Stimulated activated CD8-positive, alpha-beta memory T cell treated with anti-CD3 and anti-CD28 coated beads, Interleukin-4, amount 100 ng/mL, for 24 hours (primary cell): ENCODE measurements around the gene ARHGAP26.

Experiments
- DNase-seq: peaks from one replicate; pipeline ENCODE4 v3.0.0-alpha.2; 2020; ENCODE audit warnings: low read depth

The ARHGAP26 gene

DNA sequence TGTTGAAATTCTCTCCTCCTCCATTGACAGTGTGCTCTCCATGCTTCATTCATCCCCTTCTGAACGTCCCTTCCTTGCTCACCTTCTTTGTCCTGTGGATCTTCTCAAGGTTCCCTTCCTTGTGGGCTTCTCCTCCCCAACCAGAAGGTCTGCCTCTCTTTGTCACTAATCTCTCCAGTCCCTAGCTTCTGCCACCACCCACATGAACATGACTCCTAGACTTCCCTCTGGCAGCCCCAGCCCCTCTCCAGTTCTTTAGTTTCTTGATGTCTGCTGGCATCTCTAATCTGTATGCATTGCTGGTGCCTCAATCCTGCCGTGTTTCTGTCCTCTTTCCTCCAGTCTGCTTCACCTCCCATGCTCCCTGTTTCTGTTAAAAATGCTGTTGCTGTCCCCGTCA, 79.3 kb downstream of the ARHGAP26 start:
- DNase-seq = no peak

GRCh38 chr5:142849880-142850279, 79.7 kb downstream of the ARHGAP26 start:
- DNase-seq = no peak

DNA sequence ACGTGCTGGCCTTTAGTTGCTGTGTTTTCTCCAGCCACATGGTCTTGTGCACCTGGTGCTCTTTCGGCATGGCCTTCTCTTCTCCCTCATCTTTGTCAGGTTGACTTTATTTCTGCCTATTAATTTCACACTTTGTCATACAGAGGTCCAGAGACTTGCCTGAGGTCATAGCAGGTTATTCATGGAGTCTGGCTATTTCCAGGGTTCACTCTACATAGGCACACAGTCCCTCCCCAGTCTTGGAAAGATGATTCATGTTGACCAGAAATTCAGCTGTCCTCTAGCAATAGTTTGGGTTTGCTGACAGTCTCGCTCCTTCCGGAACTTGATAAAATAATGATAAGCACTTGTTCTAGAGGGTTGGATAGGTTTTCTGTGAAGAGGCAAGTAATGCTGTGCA, 81.6 kb downstream of the ARHGAP26 start:
- DNase-seq = no peak

- DNase-seq = no peak
These were observed 82.4 kb downstream of the ARHGAP26 start for GRCh38 chr5:142852416-142853198.

DNA sequence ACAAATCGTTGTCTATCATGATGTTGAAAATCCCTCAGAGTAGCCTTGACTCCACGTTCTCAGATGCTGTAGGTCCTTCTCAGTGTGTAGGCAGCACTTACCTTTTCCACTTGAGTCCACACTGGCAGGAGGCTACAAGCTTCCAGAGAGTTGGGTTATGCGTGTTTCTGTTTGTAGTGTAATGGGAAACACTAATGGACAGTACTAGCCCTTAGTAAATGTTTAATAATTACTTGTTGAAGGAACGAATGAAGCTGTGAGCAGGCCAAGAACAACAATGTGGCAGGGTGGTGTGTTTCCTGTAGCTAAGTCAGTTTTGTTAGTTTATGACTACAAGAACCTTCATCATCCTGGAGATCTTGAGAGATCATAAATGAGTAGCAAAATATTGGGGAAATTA, 83.5 kb downstream of the ARHGAP26 start:
- no peak for DNase-seq

GRCh38 chr5:142856269-142856782, 86.1 kb downstream of the ARHGAP26 start:
- no peak for DNase-seq

- DNase-seq = no peak
These were observed 87.2 kb downstream of the ARHGAP26 start for GRCh38 chr5:142857405-142857804.

DNA sequence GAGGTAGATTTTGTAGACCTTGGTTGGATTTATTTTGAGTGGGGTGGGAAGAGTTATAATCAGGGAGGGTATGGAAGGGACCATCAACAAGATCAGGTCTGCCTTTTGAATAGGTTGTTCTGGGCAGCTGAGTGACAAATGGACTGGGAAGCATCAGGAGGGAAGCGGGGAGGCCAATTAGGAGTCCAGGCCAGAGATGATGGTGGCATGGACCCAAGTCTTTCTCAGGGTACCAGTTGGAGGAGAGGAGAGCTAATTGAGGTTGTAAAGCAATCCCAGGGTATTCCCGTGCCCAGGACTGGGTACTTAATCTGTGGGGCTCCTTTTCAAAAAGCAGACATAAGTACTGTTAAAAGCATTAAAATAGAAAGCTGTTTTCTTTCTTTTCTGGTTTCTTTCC, 88.9 kb downstream of the ARHGAP26 start:
- DNase-seq = no peak

- DNase-seq = no peak
These were observed 90.1 kb downstream of the ARHGAP26 start for GRCh38 chr5:142860270-142860669.

GRCh38 chr5:142861011-142861410, 90.8 kb downstream of the ARHGAP26 start:
- no peak for DNase-seq

GRCh38 chr5:142862594-142862993, 92.4 kb downstream of the ARHGAP26 start:
- DNase-seq = no peak

- DNase-seq = no peak
These were observed 93.7 kb downstream of the ARHGAP26 start for GRCh38 chr5:142863856-142864255.

DNA sequence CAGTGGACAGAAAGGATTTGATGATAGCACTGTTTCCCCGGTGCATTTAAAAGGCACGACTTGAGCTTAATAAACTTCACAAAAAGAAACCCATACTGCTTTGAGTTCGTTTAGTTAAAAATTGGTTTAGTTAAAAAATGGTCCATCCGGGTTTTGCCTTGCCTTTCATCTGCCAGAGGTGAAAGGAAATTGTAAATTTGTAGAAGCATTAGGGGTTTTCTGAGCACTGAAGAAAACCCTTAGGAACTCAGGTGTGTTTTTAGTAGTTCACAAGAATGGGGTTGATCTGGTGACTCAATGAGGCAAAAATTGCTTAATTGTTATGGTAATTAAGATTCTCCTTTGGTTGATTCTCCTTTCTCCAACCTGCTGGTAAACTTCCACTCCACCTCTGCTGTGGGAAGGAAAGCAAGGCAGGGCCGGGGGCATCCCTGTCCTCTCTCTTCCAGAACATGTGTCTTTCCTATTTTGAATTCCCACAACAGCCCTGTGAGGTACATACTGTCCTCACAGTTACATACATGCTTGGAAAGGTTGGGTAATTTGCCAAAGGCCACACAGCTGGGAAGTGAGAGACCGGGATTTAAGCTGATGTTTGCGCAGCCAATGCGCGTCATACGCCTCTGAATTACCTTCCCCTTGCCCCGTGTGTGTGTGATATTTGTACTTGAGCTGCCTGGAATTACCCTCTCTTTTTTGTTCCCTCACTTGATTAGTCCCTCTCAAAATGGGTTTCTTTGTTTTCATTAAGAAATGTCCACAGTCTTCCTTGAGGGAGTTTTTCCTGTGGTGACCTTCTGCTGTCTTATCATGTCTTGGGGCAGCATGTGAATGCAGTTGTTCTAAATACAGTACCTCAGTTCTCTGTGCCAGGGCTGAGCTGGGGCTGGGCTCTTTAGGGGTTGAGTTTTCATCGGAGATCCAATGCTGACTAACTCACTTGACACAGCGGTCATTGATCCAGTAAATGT, 94.4 kb downstream of the ARHGAP26 start:
- no peak for DNase-seq

GRCh38 chr5:142865631-142866030, 95.5 kb downstream of the ARHGAP26 start:
- DNase-seq = no peak

GRCh38 chr5:142866563-142867275, 96.5 kb downstream of the ARHGAP26 start:
- no peak for DNase-seq

GRCh38 chr5:142869886-142870285, 99.7 kb downstream of the ARHGAP26 start:
- DNase-seq = no peak

GRCh38 chr5:142870532-142871362, 100.6 kb downstream of the ARHGAP26 start:
- DNase-seq = no peak

DNA sequence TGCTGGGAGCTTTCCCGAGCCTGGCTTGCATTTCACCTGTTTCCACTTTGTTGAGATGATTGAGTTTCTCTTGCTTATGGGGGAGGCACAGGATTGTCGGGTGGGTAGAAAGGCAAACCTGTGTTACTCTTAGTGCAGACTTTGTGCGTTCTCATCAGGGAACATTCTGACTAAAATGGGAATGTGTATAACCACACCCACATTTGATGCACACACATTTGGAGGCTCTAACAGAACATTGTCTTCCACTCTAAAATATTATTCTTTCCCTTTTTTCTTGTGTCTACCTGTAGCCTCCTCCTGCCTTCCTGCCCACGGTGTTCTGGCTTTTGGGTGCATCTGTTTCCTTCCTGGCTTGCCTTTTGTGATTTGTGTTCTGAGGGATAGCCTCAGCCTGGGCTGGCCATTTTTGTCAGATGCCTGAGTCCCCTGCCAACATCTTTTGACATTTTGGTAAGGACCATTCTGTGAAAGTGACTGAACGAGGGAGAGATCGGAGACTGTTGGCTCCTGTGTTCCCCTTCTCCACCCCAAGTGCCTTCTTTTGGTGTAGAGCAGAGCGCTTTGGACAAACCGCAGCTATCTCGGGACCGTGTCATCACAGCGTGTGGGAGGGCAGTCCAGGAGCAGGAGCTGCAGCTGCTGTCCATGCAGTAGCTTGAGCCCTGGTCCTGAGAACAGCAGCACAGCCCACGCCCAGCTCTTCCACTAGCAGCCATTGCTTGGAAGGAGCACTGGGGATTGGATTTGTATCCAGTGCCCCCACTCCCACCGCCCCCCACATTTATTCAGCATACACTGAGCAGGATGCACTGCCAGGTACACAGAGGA, 101.4 kb downstream of the ARHGAP26 start:
- no peak for DNase-seq

GRCh38 chr5:142872217-142872616, 102.0 kb downstream of the ARHGAP26 start:
- DNase-seq = no peak

DNA sequence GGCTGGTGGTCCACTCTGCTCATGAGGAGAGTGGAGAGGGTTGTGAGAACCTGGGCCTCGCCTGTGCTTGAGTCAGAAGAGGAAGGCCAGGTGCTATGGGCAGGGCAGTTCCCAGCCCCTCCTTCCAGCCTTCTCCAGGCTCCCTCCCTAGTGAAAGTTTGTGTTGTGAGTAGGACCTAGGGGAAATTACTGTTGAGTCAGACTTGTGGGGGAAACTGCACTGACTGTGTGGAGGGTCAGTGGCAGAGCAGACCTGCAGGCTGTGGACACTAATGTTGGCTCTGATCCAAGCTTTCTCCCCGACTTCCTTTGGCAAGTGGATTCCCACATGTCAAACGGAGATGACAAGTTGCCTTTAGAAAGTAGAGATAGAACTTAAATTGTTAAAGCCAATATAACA, 102.6 kb downstream of the ARHGAP26 start:
- DNase-seq = no peak
